ENCODE measurements around the gene WIPF2. TPM values are rescaled to one million over a fixed set of nuclear protein-coding genes. Genes with fewer than 3 reads are reported as not detected.
A peak's percentile ranks its signal among the peaks of the same experiment; 100 is the strongest.
"Not testable (repeated sequence)": the region's sequence is repeated elsewhere in the genome, so short reads cannot be mapped to it uniquely, and the experiment has no call there.

Gene WIPF2
- total and polyA plus RNA-seq, 2 donors, result 10.4 to 12.0 TPM

GRCh38 chr17:40303708-40304551 is 84.8 kb downstream of the WIPF2 start:
- H3K36me3 ChIP-seq (ENCODE audit: insufficient read depth), result no peaks in the 10 kb centered on the region
- peak; percentile 65 for DNase-seq (ENCODE audit: extremely low spot score)
- no peak overlapping the region for H3K27ac ChIP-seq (ENCODE audit: low read depth)
- H3K4me1 ChIP-seq (ENCODE audit: insufficient read depth), result no peaks in the 10 kb centered on the region
- 21% methylated on average over 5 of the region's 5 CpGs for WGBS
- no peak overlapping the region for H3K4me3 ChIP-seq (ENCODE audit: low read depth, low read length)

GRCh38 chr17:40304552-40304863 is 85.4 kb downstream of the WIPF2 start:
- H3K4me3 ChIP-seq (ENCODE audit: low read depth, low read length); H3K36me3 ChIP-seq (ENCODE audit: insufficient read depth); H3K27ac ChIP-seq (ENCODE audit: low read depth); H3K4me1 ChIP-seq (ENCODE audit: insufficient read depth); DNase-seq (ENCODE audit: extremely low spot score): not testable (repeated sequence)
- WGBS, result 33% methylated on average over 5 of the region's 5 CpGs

GRCh38 chr17:40304866-40305265 is 85.8 kb downstream of the WIPF2 start:
- H3K27ac ChIP-seq (ENCODE audit: low read depth); H3K36me3 ChIP-seq (ENCODE audit: insufficient read depth); H3K4me1 ChIP-seq (ENCODE audit: insufficient read depth); H3K4me3 ChIP-seq (ENCODE audit: low read depth, low read length); DNase-seq (ENCODE audit: extremely low spot score): not testable (repeated sequence)
- 79% methylated on average over 5 of the region's 5 CpGs for WGBS

- Histone ChIP-seq H3K4me3 (ENCODE audit: low read depth, low read length) (no peak overlapping the region), H3K36me3 (ENCODE audit: insufficient read depth) (no peaks in the 10 kb centered on the region), H3K4me1 (ENCODE audit: insufficient read depth) (no peaks in the 10 kb centered on the region), H3K27ac (ENCODE audit: low read depth) (peak overlapping the region; percentile 64)
- 53% methylated on average over 2 of the region's 2 CpGs for WGBS
- no peak for DNase-seq (ENCODE audit: extremely low spot score)
These were observed 87.3 kb downstream of the WIPF2 start for GRCh38 chr17:40306395-40306794.

GRCh38 chr17:40307001-40307730 is 88.1 kb downstream of the WIPF2 start:
- Histone ChIP-seq H3K4me1 (ENCODE audit: insufficient read depth) (no peaks in the 10 kb centered on the region), H3K27ac (ENCODE audit: low read depth) (peak overlapping the region; percentile 68), H3K36me3 (ENCODE audit: insufficient read depth) (no peaks in the 10 kb centered on the region), H3K4me3 (ENCODE audit: low read depth, low read length) (no peak overlapping the region)
- DNase-seq (ENCODE audit: extremely low spot score), result peak; percentile 85
- WGBS, result 23% methylated on average over 10 of the region's 10 CpGs

- no peak overlapping the region for H3K4me3 ChIP-seq (ENCODE audit: low read depth, low read length)
- H3K27ac ChIP-seq (ENCODE audit: low read depth), result peak overlapping the region; percentile 75
- DNase-seq (ENCODE audit: extremely low spot score), result no peak
- WGBS, result 17% methylated on average over 3 of the region's 3 CpGs
- no peaks in the 10 kb centered on the region for H3K36me3 ChIP-seq (ENCODE audit: insufficient read depth)
- no peaks in the 10 kb centered on the region for H3K4me1 ChIP-seq (ENCODE audit: insufficient read depth)
These were observed 88.7 kb downstream of the WIPF2 start for GRCh38 chr17:40307740-40308239.

- no peak for DNase-seq (ENCODE audit: extremely low spot score)
- H3K36me3 ChIP-seq (ENCODE audit: insufficient read depth), result no peaks in the 10 kb centered on the region
- WGBS, result 8% methylated on average over 20 of the region's 20 CpGs
- H3K4me3 ChIP-seq (ENCODE audit: low read depth, low read length), result peak within 1 kb of the TSS; percentile 43
- no peaks in the 10 kb centered on the region for H3K4me1 ChIP-seq (ENCODE audit: insufficient read depth)
- H3K27ac ChIP-seq (ENCODE audit: low read depth), result peak within 1 kb of the TSS; percentile 75
These were observed 90.2 kb downstream of the WIPF2 start, which contains the start of gene RARA for GRCh38 chr17:40309031-40309948. RARA (plus strand) TSS chr17:40309180; CDS start chr17:40331219, 22,039 bp downstream.

GRCh38 chr17:40309949-40310510 is 90.9 kb downstream of the WIPF2 start:
- no peak for DNase-seq (ENCODE audit: extremely low spot score)
- H3K4me1 ChIP-seq (ENCODE audit: insufficient read depth), result no peaks in the 10 kb centered on the region
- no peaks in the 10 kb centered on the region for H3K36me3 ChIP-seq (ENCODE audit: insufficient read depth)
- 68% methylated on average over 2 of the region's 2 CpGs for WGBS
- no peak overlapping the region for H3K4me3 ChIP-seq (ENCODE audit: low read depth, low read length)
- no peak overlapping the region for H3K27ac ChIP-seq (ENCODE audit: low read depth)

- WGBS, result 48% methylated on average over 7 of the region's 7 CpGs
- no peak overlapping the region for H3K4me3 ChIP-seq (ENCODE audit: low read depth, low read length)
- H3K36me3 ChIP-seq (ENCODE audit: insufficient read depth), result no peaks in the 10 kb centered on the region
- H3K4me1 ChIP-seq (ENCODE audit: insufficient read depth), result no peaks in the 10 kb centered on the region
- no peak overlapping the region for H3K27ac ChIP-seq (ENCODE audit: low read depth)
- DNase-seq (ENCODE audit: extremely low spot score), result no peak
These were observed 91.8 kb downstream of the WIPF2 start for GRCh38 chr17:40310882-40311391.

- no peaks in the 10 kb centered on the region for H3K4me1 ChIP-seq (ENCODE audit: insufficient read depth)
These were observed 92.5 kb downstream of the WIPF2 start for GRCh38 chr17:40311575-40311974.

GRCh38 chr17:40312131-40312731 is 93.1 kb downstream of the WIPF2 start:
- Histone ChIP-seq H3K27ac (ENCODE audit: low read depth) (no peak overlapping the region), H3K4me1 (ENCODE audit: insufficient read depth) (no peaks in the 10 kb centered on the region), H3K36me3 (ENCODE audit: insufficient read depth) (no peaks in the 10 kb centered on the region), H3K4me3 (ENCODE audit: low read depth, low read length) (no peak overlapping the region)
- no peak for DNase-seq (ENCODE audit: extremely low spot score)
- WGBS, result 42% methylated on average over 7 of the region's 7 CpGs

More at GRCh38 chr17:40311575-40311974, 92.5 kb downstream of the WIPF2 start:
- WGBS, result 27% methylated on average over 2 of the region's 2 CpGs
- Histone ChIP-seq H3K36me3 (ENCODE audit: insufficient read depth) (no peaks in the 10 kb centered on the region), H3K27ac (ENCODE audit: low read depth) (no peak overlapping the region), H3K4me3 (ENCODE audit: low read depth, low read length) (no peak overlapping the region)
- DNase-seq (ENCODE audit: extremely low spot score), result no peak

GRCh38 chr17:40312893-40313667 is 94.0 kb downstream of the WIPF2 start:
- 64% methylated on average over 4 of the region's 4 CpGs for WGBS
- DNase-seq (ENCODE audit: extremely low spot score), result no peak
- Histone ChIP-seq H3K4me3 (ENCODE audit: low read depth, low read length) (no peak overlapping the region), H3K36me3 (ENCODE audit: insufficient read depth) (no peaks in the 10 kb centered on the region), H3K27ac (ENCODE audit: low read depth) (peak overlapping the region; percentile 18), H3K4me1 (ENCODE audit: insufficient read depth) (no peaks in the 10 kb centered on the region)

Data from urinary bladder (tissue), 4 donors.